HepG2 (cell line): Measurements from ENCODE around the gene LRRC42. TPM values are rescaled to one million over a fixed set of nuclear protein-coding genes. Genes with fewer than 3 reads are reported as not detected.

Source experiments
- ATF6 ChIP-seq: sonication (generic); formaldehyde crosslinking; conservative IDR thresholded peaks from 2 replicates; pipeline ENCODE4 v1.4.0; 2020; ENCODE audit warnings: missing genetic modification reagents
- FOXK2 ChIP-seq: fragments of 450-650 bp; IDR thresholded peaks from 2 replicates; pipeline ENCODE4 v1.6.1; 2016
- GATA4 ChIP-seq: sonication (generic); IDR thresholded peaks from 2 replicates; pipeline ENCODE4 v1.6.1; 2016; ENCODE audit warnings: antibody characterized with exemption, low read depth, borderline replicate concordance
- KLF15 ChIP-seq: sonication (generic); formaldehyde crosslinking; IDR thresholded peaks from 2 replicates; pipeline ENCODE4 v1.8.1; 2023; ENCODE audit warnings: borderline replicate concordance, mild to moderate bottlenecking, inconsistent platforms, missing genetic modification reagents, mixed read lengths
- MTF2 ChIP-seq: sonication (generic); formaldehyde crosslinking; IDR thresholded peaks from 2 replicates; pipeline ENCODE4 v1.5.0; 2020; ENCODE audit warnings: missing genetic modification reagents, borderline replicate concordance
- PAF1 ChIP-seq: IDR thresholded peaks from 2 replicates; pipeline ENCODE4 v1.6.1; 2016; ENCODE audit warnings: missing genetic modification reagents, missing compliant biosample characterization
- PCBP2 ChIP-seq: fragments of 200-400 bp; formaldehyde crosslinking; optimal IDR thresholded peaks from 2 replicates; pipeline ENCODE3; 2018; ENCODE audit warnings: low read length, low read depth; ENCODE audit not compliant: poor library complexity, severe bottlenecking
- PLRG1 ChIP-seq: fragments of 450-650 bp; conservative IDR thresholded peaks from 2 replicates; pipeline ENCODE4 v1.6.1; 2016
- SMAD3 ChIP-seq: sonication (generic); formaldehyde crosslinking; IDR thresholded peaks from 2 replicates; pipeline ENCODE4 v1.4.0; 2020; ENCODE audit warnings: missing genetic modification reagents
- SNRNP70 ChIP-seq: fragments of 200-400 bp; formaldehyde crosslinking; IDR thresholded peaks from 2 replicates; pipeline ENCODE4 v1.6.1; 2017; ENCODE audit warnings: mild to moderate bottlenecking, low read depth, low read length, moderate library complexity
- TRIM24 ChIP-seq: sonication (generic); formaldehyde crosslinking; IDR thresholded peaks from 2 replicates; pipeline ENCODE4 v1.8.0; 2022; ENCODE audit warnings: mild to moderate bottlenecking, missing genetic modification reagents
- ZNF256 ChIP-seq: sonication (generic); formaldehyde crosslinking; conservative IDR thresholded peaks from 2 replicates; pipeline ENCODE4 v1.4.0; 2020; ENCODE audit warnings: missing genetic modification reagents
- ZNF30 ChIP-seq: sonication (generic); formaldehyde crosslinking; IDR thresholded peaks from 2 replicates; pipeline ENCODE4 v1.5.0; 2020; ENCODE audit warnings: mild to moderate bottlenecking, missing genetic modification reagents
- ZNF749 ChIP-seq: sonication (generic); formaldehyde crosslinking; IDR thresholded peaks from 2 replicates; pipeline ENCODE4 v1.8.0; 2022; ENCODE audit warnings: mild to moderate bottlenecking, missing genetic modification reagents, moderate library complexity, borderline replicate concordance
- ZNF766 ChIP-seq: sonication (generic); formaldehyde crosslinking; IDR thresholded peaks from 2 replicates; pipeline ENCODE4 v1.5.0; 2020; ENCODE audit warnings: missing genetic modification reagents, borderline replicate concordance
- polyA plus RNA-seq, 8 experiments: library from polyadenylated mRNA; depleted of rRNA in 3 of 8; stranded (reverse) in 7 of 8; unstranded in 1 of 8; fragments of >200 nt; fragmentation: Illumina TruSeq in 4 of 8; extraction: Trizol in 4 of 8; gene quantifications; 2 replicates each; pipeline versions ENCODE4 v1.2.1 to v1.2.3, GENCODE V29; 2011 to 2016; ENCODE audit warnings: low read depth in 4 of 8, missing spikeins in 1 of 8, mixed read lengths in 1 of 8; ENCODE audit not compliant: insufficient read depth in 1 of 8
- total RNA-seq, 5 experiments: library from RNA; depleted of rRNA; stranded (reverse); fragments of >200 nt; fragmentation: Illumina TruSeq; extraction: Trizol; gene quantifications; 2 replicates each; pipeline ENCODE4 v1.2.3, GENCODE V29; 2016; ENCODE audit warnings: low read depth in 1 of 5
- TF ChIP-seq, protein P1 (sequence below), 2 experiments: fragments of 450-650 bp in 1 of 2; sonication (generic) in 1 of 2; formaldehyde crosslinking in 1 of 2; IDR thresholded peaks; 2 replicates each; pipeline versions ENCODE4 v1.6.1 to v1.8.0; 2016 to 2022; ENCODE audit warnings: antibody characterized with exemption in 1 of 2, mild to moderate bottlenecking in 1 of 2, missing genetic modification reagents in 1 of 2
- TF ChIP-seq, protein P2 (sequence below): IDR thresholded peaks from 2 replicates; pipeline ENCODE4 v1.6.1; 2018; ENCODE audit warnings: missing genetic modification reagents

LRRC42 gene
- total and polyA plus RNA-seq, 2 of the 13 experiments (the other 11 are each of a cell fraction or from before 2014, with no cell fraction given): 30.6 to 43.6 TPM

- TF ChIP-seq, protein P1, sequence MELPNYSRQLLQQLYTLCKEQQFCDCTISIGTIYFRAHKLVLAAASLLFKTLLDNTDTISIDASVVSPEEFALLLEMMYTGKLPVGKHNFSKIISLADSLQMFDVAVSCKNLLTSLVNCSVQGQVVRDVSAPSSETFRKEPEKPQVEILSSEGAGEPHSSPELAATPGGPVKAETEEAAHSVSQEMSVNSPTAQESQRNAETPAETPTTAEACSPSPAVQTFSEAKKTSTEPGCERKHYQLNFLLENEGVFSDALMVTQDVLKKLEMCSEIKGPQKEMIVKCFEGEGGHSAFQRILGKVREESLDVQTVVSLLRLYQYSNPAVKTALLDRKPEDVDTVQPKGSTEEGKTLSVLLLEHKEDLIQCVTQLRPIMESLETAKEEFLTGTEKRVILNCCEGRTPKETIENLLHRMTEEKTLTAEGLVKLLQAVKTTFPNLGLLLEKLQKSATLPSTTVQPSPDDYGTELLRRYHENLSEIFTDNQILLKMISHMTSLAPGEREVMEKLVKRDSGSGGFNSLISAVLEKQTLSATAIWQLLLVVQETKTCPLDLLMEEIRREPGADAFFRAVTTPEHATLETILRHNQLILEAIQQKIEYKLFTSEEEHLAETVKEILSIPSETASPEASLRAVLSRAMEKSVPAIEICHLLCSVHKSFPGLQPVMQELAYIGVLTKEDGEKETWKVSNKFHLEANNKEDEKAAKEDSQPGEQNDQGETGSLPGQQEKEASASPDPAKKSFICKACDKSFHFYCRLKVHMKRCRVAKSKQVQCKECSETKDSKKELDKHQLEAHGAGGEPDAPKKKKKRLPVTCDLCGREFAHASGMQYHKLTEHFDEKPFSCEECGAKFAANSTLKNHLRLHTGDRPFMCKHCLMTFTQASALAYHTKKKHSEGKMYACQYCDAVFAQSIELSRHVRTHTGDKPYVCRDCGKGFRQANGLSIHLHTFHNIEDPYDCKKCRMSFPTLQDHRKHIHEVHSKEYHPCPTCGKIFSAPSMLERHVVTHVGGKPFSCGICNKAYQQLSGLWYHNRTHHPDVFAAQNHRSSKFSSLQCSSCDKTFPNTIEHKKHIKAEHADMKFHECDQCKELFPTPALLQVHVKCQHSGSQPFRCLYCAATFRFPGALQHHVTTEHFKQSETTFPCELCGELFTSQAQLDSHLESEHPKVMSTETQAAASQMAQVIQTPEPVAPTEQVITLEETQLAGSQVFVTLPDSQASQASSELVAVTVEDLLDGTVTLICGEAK (IDR thresholded peaks at IDR 0.05): no peak
- TF ChIP-seq, protein P1 (CRISPR knock-in tag; IDR thresholded peaks at IDR 0.05): no peak
- TF ChIP-seq FOXK2 (no peak), ZNF256 (CRISPR knock-in tag) (no peak), ATF6 (CRISPR knock-in tag) (no peak), MTF2 (CRISPR knock-in tag) (no peak), ZNF749 (CRISPR knock-in tag) (no peak), PCBP2 (no peak), PAF1 (CRISPR knock-in tag) (no peak), TRIM24 (no peak), GATA4 (peak; percentile 31; the same call in 1 of the 2 replicates), SNRNP70 (no peak), PLRG1 (no peak), ZNF30 (CRISPR knock-in tag) (no peak), ZNF766 (CRISPR knock-in tag) (no peak), SMAD3 (CRISPR knock-in tag) (peak; percentile 57; the same call in 1 of the 2 replicates), KLF15 (CRISPR knock-in tag) (no peak)
- TF ChIP-seq, protein P2, sequence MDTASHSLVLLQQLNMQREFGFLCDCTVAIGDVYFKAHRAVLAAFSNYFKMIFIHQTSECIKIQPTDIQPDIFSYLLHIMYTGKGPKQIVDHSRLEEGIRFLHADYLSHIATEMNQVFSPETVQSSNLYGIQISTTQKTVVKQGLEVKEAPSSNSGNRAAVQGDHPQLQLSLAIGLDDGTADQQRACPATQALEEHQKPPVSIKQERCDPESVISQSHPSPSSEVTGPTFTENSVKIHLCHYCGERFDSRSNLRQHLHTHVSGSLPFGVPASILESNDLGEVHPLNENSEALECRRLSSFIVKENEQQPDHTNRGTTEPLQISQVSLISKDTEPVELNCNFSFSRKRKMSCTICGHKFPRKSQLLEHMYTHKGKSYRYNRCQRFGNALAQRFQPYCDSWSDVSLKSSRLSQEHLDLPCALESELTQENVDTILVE (CRISPR knock-in tag): 0 out of 2 replicates have a peak, but pooled peaks have one; percentile 61
These were observed 70.5 kb downstream of the LRRC42 start (continued) for GRCh38 chr1:54016343-54017282.
